DND-41 (cell line): ENCODE data around the gene MS4A15.

ENCODE experiments used
- EZH2 ChIP-seq: IDR thresholded peaks from 3 replicates; pipeline ENCODE4 v1.6.1; 2012; ENCODE audit warnings: borderline replicate concordance, low read depth, mild to moderate bottlenecking, moderate library complexity, low read length, inconsistent platforms; ENCODE audit not compliant: severe bottlenecking
- TF ChIP-seq, protein P1 (sequence below): IDR thresholded peaks from 2 replicates; pipeline ENCODE4 v1.5.1; 2012; ENCODE audit warnings: borderline replicate concordance, low read length, moderate library complexity, mild to moderate bottlenecking; ENCODE audit not compliant: poor library complexity, severe bottlenecking; ENCODE audit errors: extremely low read depth

- TF ChIP-seq, protein P1, sequence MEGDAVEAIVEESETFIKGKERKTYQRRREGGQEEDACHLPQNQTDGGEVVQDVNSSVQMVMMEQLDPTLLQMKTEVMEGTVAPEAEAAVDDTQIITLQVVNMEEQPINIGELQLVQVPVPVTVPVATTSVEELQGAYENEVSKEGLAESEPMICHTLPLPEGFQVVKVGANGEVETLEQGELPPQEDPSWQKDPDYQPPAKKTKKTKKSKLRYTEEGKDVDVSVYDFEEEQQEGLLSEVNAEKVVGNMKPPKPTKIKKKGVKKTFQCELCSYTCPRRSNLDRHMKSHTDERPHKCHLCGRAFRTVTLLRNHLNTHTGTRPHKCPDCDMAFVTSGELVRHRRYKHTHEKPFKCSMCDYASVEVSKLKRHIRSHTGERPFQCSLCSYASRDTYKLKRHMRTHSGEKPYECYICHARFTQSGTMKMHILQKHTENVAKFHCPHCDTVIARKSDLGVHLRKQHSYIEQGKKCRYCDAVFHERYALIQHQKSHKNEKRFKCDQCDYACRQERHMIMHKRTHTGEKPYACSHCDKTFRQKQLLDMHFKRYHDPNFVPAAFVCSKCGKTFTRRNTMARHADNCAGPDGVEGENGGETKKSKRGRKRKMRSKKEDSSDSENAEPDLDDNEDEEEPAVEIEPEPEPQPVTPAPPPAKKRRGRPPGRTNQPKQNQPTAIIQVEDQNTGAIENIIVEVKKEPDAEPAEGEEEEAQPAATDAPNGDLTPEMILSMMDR = no peak
- TF ChIP-seq EZH2 = no peak
Observed at GRCh38 chr11:60757231-60757800, 649 bp downstream of the MS4A15 start.
